Endothelial cell of umbilical vein (primary cell): ENCODE data around the gene ATXN2. TPM values are rescaled to one million over a fixed set of nuclear protein-coding genes. Genes with fewer than 3 reads are reported as not detected.

Experiments
- BruUV-seq: library from RNA; stranded (reverse); fragments of 400-500 nt; replicated peaks from 2 replicates; lab custom pipeline; 2021; lab: Mats Ljungman, UMichigan
- CTCF ChIA-PET: fragments of 300-600, 350-600 bp; sonication (Branson Sonifier 250); formaldehyde crosslinking; loops from one replicate; lab custom pipeline; 2021; ENCODE audit warnings: antibody characterized with exemption, inconsistent platforms; lab: Charles Lee
- POLR2A ChIA-PET: fragments of 300-600, 350-600 bp; sonication (Branson Sonifier 250); formaldehyde crosslinking; loops from one replicate; lab custom pipeline; 2021; ENCODE audit warnings: antibody characterized with exemption, inconsistent platforms; lab: Charles Lee
- DNase-seq: peaks from one replicate; pipeline ENCODE4 v3.0.0-alpha.2; 2011; ENCODE audit warnings: low read depth, low spot score
- FAIRE-seq: peaks from 2 replicates; lab custom pipeline; 2011; peaks lifted over from hg19 to GRCh38; lab: Jason Lieb, UNC
- H2AFZ ChIP-seq: 2 replicates; pipeline ENCODE4 v1.6.0; 2012; ENCODE audit warnings: low read depth, low read length, control low read depth, inconsistent platforms
- H3K27ac ChIP-seq: 2 replicates; pipeline ENCODE4 v1.5.1; 2011; ENCODE audit warnings: low read depth, mild to moderate bottlenecking, control low read depth, low read length, moderate library complexity; ENCODE audit not compliant: insufficient read depth
- H3K27me3 ChIP-seq, 2 experiments: 2 replicates each; pipeline versions ENCODE4 v1.6.0 to v1.6.1; 2011; ENCODE audit warnings: low read length in 2 of 2, mixed read lengths in 1 of 2; ENCODE audit not compliant: control insufficient read depth in 2 of 2, insufficient read depth in 2 of 2
- H3K36me3 ChIP-seq, 2 experiments: 2 replicates in 1 of 2; 3 replicates in 1 of 2; pipeline ENCODE4 v1.5.1; 2011; ENCODE audit warnings: low read length in 2 of 2, mild to moderate bottlenecking in 1 of 2, moderate library complexity in 1 of 2; ENCODE audit not compliant: control insufficient read depth in 2 of 2, insufficient read depth in 2 of 2; ENCODE audit errors: extremely low read depth in 1 of 2
- H3K4me1 ChIP-seq: 3 replicates; pipeline ENCODE4 v1.5.1; 2011; ENCODE audit warnings: mild to moderate bottlenecking, low read length; ENCODE audit not compliant: control insufficient read depth, insufficient read depth; ENCODE audit errors: extremely low read depth
- H3K4me2 ChIP-seq: 2 replicates; pipeline ENCODE4 v1.6.1; 2011; ENCODE audit warnings: low read length, control low read depth, mixed read lengths; ENCODE audit not compliant: insufficient read depth
- H3K4me3 ChIP-seq, 3 experiments: fragments of 200-600 bp in 1 of 3; sonication (generic), shearing (Covaris generic) in 1 of 3; replicated peaks in 1 of 3; 2 replicates each; pipeline ENCODE4 v1.5.1; 2011 to 2016; ENCODE audit warnings: control low read depth in 3 of 3, low read length in 3 of 3, mild to moderate bottlenecking in 2 of 3, inconsistent platforms in 1 of 3, low read depth in 1 of 3, moderate library complexity in 1 of 3; ENCODE audit not compliant: insufficient read depth in 1 of 3
- H3K79me2 ChIP-seq: 2 replicates; pipeline ENCODE4 v1.6.0; 2012; ENCODE audit warnings: low read length, inconsistent platforms; ENCODE audit not compliant: control insufficient read depth, insufficient read depth
- H3K9ac ChIP-seq: replicated peaks from 2 replicates; pipeline ENCODE3; 2011; ENCODE audit warnings: low read length, control low read depth; ENCODE audit not compliant: insufficient read depth; ENCODE audit errors: extremely low read depth
- H3K9me1 ChIP-seq: replicated peaks from 3 replicates; pipeline ENCODE4 v1.6.0; 2011; ENCODE audit warnings: mild to moderate bottlenecking, low read length; ENCODE audit not compliant: control insufficient read depth, insufficient read depth; ENCODE audit errors: extremely low read depth
- H3K9me3 ChIP-seq: replicated peaks from 2 replicates; pipeline ENCODE4 v1.5.1; 2012; ENCODE audit warnings: low read length, inconsistent platforms; ENCODE audit not compliant: control insufficient read depth, insufficient read depth
- H4K20me1 ChIP-seq: replicated peaks from 2 replicates; pipeline ENCODE3; 2011; ENCODE audit warnings: mild to moderate bottlenecking, low read length; ENCODE audit not compliant: control insufficient read depth, insufficient read depth; ENCODE audit errors: extremely low read depth
- EZH2 ChIP-seq: IDR thresholded peaks from 2 replicates; pipeline ENCODE4 v1.6.1; 2012; ENCODE audit warnings: borderline replicate concordance, low read depth, mild to moderate bottlenecking, moderate library complexity, low read length, inconsistent platforms; ENCODE audit not compliant: severe bottlenecking
- GATA2 ChIP-seq: IDR thresholded peaks from 2 replicates; pipeline ENCODE4 v1.7.0; 2011; ENCODE audit warnings: low read depth, mild to moderate bottlenecking, moderate library complexity, mixed read lengths, low read length; ENCODE audit not compliant: insufficient read length, insufficient read depth
- JUN ChIP-seq: IDR thresholded peaks from 2 replicates; pipeline ENCODE4 v1.6.1; 2011; ENCODE audit warnings: borderline replicate concordance, low read depth; ENCODE audit not compliant: insufficient read length, insufficient read depth
- POLR2A ChIP-seq: IDR thresholded peaks from 2 replicates; pipeline ENCODE4 v1.6.1; 2012; ENCODE audit warnings: low read depth, mild to moderate bottlenecking, control low read depth, low read length
- POLR2AphosphoS5 ChIP-seq: IDR thresholded peaks from 2 replicates; pipeline ENCODE4 v1.6.1; 2012; ENCODE audit warnings: low read depth, mild to moderate bottlenecking, control low read depth, low read length, moderate library complexity; ENCODE audit not compliant: insufficient read depth
- dilution Hi-C: fragments of 300-500 bp; cut with MboI; formaldehyde crosslinking; loops from one replicate; pipeline ENCODE4 v1.15.0; 2019; ENCODE audit warnings: low sequenced_read_pairs; ENCODE audit not compliant: extremely low pct_ligation_motif_present
- intact Hi-C: fragments of 100-400 bp; cut with micrococcal nuclease; formaldehyde crosslinking; loops from one replicate; pipeline ENCODE4 v1.10.0; 2022
- polyA plus RNA-seq, 4 experiments: library from polyadenylated mRNA; depleted of rRNA in 3 of 4; stranded (reverse) in 3 of 4; unstranded in 1 of 4; fragments of >200 nt; gene quantifications; 2 replicates each; pipeline versions ENCODE4 v1.2.1 to v1.2.3, GENCODE V29; 2011 to 2012; ENCODE audit warnings: missing spikeins in 1 of 4
- total RNA-seq: library from RNA; stranded (reverse); gene quantifications from 2 replicates; pipeline ENCODE4 v1.2.3, GENCODE V29; 2021
- TF ChIP-seq, protein P1 (sequence below), 2 donors: IDR thresholded peaks; 1 replicate in 1 of 2; 2 replicates in 1 of 2; pipeline ENCODE4 v1.5.1; 2011; ENCODE audit warnings: low read length in 2 of 2, mild to moderate bottlenecking in 2 of 2, moderate library complexity in 2 of 2, control low read depth in 1 of 2, inconsistent platforms in 1 of 2, low read depth in 1 of 2; ENCODE audit not compliant: insufficient read depth in 1 of 2; ENCODE audit errors: extremely low read depth in 1 of 2
- TF ChIP-seq, protein P2 (sequence below): IDR thresholded peaks from 2 replicates; pipeline ENCODE4 v1.6.1; 2011; ENCODE audit not compliant: insufficient read depth, insufficient read length

Gene ATXN2
- total and polyA plus RNA-seq, 2 donors (not counting 3 experiments of a cell fraction or from before 2014, with no cell fraction given), result 58.9 to 86.7 TPM

DNA sequence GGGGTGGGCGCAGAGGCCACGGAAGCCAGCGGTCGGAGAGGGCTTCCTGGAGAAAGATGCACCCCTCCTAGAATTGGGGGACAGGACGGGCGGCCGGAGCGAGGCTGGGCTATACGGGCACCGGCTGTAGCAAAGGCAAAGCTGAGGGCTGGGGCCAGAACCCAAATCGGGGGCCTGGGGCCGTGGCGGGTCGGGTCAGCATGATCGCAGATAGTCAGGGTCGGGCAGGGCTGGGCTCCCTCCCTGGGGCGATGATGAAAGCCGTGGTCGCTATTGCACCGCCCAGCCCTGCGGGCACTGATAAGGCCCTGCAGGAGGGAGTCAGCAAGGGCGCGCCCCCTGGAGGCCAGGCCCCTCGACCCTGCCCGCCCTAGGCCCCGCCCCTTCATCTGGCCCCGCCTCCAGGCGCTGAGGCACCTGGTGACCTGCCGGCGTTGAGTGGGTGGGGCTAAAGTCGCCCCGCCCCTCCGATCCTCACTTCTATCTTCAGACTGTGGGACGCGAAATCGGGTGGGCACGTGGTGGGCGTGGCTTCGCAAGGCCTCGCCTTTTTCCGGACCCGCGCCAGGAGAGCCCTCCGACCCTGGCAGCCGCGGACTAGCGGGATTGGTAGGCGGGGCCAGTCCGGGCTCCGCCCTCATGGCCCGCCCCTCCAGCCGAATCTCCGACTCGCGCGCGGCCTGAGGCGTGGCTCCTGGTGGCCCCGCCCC lies 193.8 kb downstream of the ATXN2 start:
- H3K4me2 ChIP-seq, result peak overlapping the region; percentile 9
- no peaks in the 10 kb centered on the region for H3K36me3 ChIP-seq
- ChIA-PET CTCF (interaction anchor here (0.6 to 4.7 kb wide), 10 partner anchors 8 to 91 kb away, joined by 3 to 83 read pairs (median 5); no protein-coding TSS in a partner anchor), POLR2A (no interaction called here)
- dilution Hi-C loops, result no loop called here
- intact Hi-C loops, result loop anchor here (1.0 to 5.0 kb wide), 5 partner anchors 8 to 192 kb away; partner anchors contain the start of gene ATXN2
- H3K27me3 ChIP-seq, result no peaks in the 10 kb centered on the region
- H3K9me3 ChIP-seq, result no peaks in the 10 kb centered on the region
- peaks cover 44% of the 10 kb centered on the region for H3K79me2 ChIP-seq
- DNase-seq (peak; percentile 98), FAIRE-seq (peak; percentile 94)
- H3K4me3 ChIP-seq, result peak overlapping the region in 1 of 3 experiments; percentile 91
- no peaks in the 10 kb centered on the region for H4K20me1 ChIP-seq
- no peaks in the 10 kb centered on the region for H3K9me1 ChIP-seq
- no peak overlapping the region for H2AFZ ChIP-seq
- H3K9ac ChIP-seq, result peak overlapping the region; percentile 95
- no TSS peak for BruUV-seq
- H3K4me1 ChIP-seq, result peaks cover 44% of the 10 kb centered on the region
- peak overlapping the region; percentile 37 for H3K27ac ChIP-seq
- TF ChIP-seq EZH2, result no peak
- no peak for TF ChIP-seq POLR2AphosphoS5
- TF ChIP-seq GATA2, result peak; percentile 40
- no peak for TF ChIP-seq POLR2A
- TF ChIP-seq, protein P1, sequence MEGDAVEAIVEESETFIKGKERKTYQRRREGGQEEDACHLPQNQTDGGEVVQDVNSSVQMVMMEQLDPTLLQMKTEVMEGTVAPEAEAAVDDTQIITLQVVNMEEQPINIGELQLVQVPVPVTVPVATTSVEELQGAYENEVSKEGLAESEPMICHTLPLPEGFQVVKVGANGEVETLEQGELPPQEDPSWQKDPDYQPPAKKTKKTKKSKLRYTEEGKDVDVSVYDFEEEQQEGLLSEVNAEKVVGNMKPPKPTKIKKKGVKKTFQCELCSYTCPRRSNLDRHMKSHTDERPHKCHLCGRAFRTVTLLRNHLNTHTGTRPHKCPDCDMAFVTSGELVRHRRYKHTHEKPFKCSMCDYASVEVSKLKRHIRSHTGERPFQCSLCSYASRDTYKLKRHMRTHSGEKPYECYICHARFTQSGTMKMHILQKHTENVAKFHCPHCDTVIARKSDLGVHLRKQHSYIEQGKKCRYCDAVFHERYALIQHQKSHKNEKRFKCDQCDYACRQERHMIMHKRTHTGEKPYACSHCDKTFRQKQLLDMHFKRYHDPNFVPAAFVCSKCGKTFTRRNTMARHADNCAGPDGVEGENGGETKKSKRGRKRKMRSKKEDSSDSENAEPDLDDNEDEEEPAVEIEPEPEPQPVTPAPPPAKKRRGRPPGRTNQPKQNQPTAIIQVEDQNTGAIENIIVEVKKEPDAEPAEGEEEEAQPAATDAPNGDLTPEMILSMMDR (IDR thresholded peaks at IDR 0.05; ENCODE audit: extremely low read depth in 1 of 2, insufficient read depth in 1 of 2, low read depth in 1 of 2, low read length in 2 of 2), result peak; percentile 50 to 72
- TF ChIP-seq JUN, result no peak
- TF ChIP-seq, protein P2, sequence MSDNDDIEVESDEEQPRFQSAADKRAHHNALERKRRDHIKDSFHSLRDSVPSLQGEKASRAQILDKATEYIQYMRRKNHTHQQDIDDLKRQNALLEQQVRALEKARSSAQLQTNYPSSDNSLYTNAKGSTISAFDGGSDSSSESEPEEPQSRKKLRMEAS, result peak; percentile 90
